Type B pancreatic cell (in vitro differentiated cells): ENCODE data around the gene REXO4. TPM values are rescaled to one million over a fixed set of nuclear protein-coding genes. Genes with fewer than 3 reads are reported as not detected.

ENCODE experiments used
- DNase-seq: peaks from one replicate; pipeline ENCODE4 v3.0.0; 2021; ENCODE audit warnings: mixed read lengths; ENCODE audit not compliant: unreplicated experiment; ENCODE audit errors: extremely low spot score
- H3K27ac Mint-ChIP-seq: 2 replicates; pipeline ENCODE4 v1.8.0; 2021; ENCODE audit warnings: mild to moderate bottlenecking, mixed read lengths
- H3K27me3 Mint-ChIP-seq: 2 replicates; pipeline ENCODE4 v1.8.0; 2021; ENCODE audit warnings: mixed read lengths
- H3K36me3 Mint-ChIP-seq: 2 replicates; pipeline ENCODE4 v1.8.0; 2021; ENCODE audit warnings: mixed read lengths
- H3K4me1 Mint-ChIP-seq: one replicate; pipeline ENCODE4 v1.8.0; 2021; ENCODE audit warnings: mixed read lengths; ENCODE audit not compliant: unreplicated experiment
- H3K4me3 Mint-ChIP-seq: 2 replicates; pipeline ENCODE4 v1.8.0; 2021; ENCODE audit warnings: mild to moderate bottlenecking, mixed read lengths
- H3K9me3 Mint-ChIP-seq: 2 replicates; pipeline ENCODE4 v1.8.0; 2021; ENCODE audit warnings: mixed read lengths
- CTCF ChIP-seq: fragments of 200-600 bp; sonication (generic); conservative IDR thresholded peaks from 2 replicates; pipeline ENCODE4 v1.5.0; 2021; ENCODE audit warnings: antibody characterized with exemption, mild to moderate bottlenecking
- total RNA-seq: library from RNA; stranded (reverse); gene quantifications from 2 replicates; pipeline ENCODE4 v1.2.1, GENCODE V29; 2021; ENCODE audit warnings: low replicate concordance

Gene REXO4
- total RNA-seq, 1 donor from 2014 or later = 26.5 TPM

GRCh38 chr9:133429214-133429613, 11.4 kb upstream of the REXO4 start:
- Mint-ChIP-seq H3K9me3 (no peaks in the 10 kb centered on the region), H3K36me3 (no peaks in the 10 kb centered on the region), H3K27ac (no peak overlapping the region), H3K27me3 (peaks cover 17% of the 10 kb centered on the region), H3K4me1 (no peaks in the 10 kb centered on the region), H3K4me3 (peak overlapping the region; percentile 68)
- no peak for DNase-seq
- no peak for TF ChIP-seq CTCF

DNA sequence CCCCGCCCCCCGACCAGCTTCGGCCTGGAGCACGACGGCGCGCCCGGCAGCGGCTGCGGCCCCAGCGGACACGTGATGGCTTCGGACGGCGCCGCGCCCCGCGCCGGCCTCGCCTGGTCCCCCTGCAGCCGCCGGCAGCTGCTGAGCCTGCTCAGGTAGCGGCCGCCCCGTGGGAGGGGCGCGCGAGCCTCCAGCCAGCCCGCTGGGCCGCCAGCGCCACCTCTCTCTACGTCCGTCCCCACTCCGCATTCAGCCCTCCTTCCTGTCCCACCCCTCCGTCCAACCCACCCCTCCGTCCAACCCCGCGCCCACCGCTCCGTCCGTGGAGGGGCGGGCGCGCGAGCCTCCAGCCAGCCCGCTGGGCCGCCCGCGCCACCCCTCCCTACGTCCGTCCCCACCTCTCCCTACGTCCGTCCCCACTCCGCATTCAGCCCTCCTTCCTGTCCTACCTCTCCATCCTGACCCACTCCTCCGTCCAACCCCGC, 10.8 kb upstream of the REXO4 start:
- TF ChIP-seq CTCF = no peak
- H3K27ac Mint-ChIP-seq = no peak overlapping the region
- no peak for DNase-seq

DNA sequence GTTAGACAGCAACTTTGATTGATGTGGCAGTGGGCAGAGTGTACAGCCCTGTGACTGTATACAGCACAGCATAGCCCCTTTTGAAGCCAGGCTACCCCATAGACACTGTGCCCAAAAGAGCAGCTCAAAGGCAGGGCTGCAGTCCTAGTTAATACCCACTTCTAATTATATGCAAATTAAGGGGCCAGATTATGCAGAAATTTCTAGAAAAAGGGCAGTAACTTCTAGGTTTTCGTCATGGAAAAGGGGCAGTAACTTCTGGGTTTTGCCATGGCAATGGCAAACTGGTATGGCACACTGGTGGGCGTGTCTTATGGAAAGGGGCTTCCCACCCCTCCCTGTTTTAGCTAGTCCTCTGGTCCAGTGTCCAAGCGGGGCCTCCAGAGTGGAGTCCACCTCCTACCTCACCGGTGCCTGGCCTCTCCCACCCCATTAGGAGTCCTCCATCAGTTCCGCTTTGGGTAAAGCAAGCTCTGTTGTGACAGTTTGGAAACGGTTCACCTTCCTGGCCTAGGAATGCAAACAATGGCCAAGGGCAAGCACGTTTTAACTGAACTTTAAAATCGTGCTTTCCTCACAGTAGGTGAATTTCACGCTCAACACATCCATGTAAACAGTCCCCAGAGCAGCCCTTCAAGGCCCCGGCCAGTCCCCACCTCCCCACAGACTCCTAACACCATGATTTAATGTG, 10.0 kb upstream of the REXO4 start:
- Mint-ChIP-seq H3K4me3 (peak overlapping the region; percentile 77), H3K9me3 (no peaks in the 10 kb centered on the region), H3K27me3 (peaks cover 17% of the 10 kb centered on the region), H3K27ac (no peak overlapping the region), H3K4me1 (no peaks in the 10 kb centered on the region), H3K36me3 (no peaks in the 10 kb centered on the region)
- no peak for DNase-seq
- TF ChIP-seq CTCF = no peak

More for the DNA sequence above, 10.8 kb upstream of the REXO4 start:
- Mint-ChIP-seq H3K27me3 (peaks cover 17% of the 10 kb centered on the region), H3K4me1 (no peaks in the 10 kb centered on the region), H3K36me3 (no peaks in the 10 kb centered on the region), H3K4me3 (no peak overlapping the region), H3K9me3 (no peaks in the 10 kb centered on the region)

GRCh38 chr9:133426011-133426410, 8.2 kb upstream of the REXO4 start:
- TF ChIP-seq CTCF = no peak
- H3K27ac Mint-ChIP-seq = no peak overlapping the region
- DNase-seq = no peak
- no peak overlapping the region for H3K4me3 Mint-ChIP-seq
- peaks cover 6% of the 10 kb centered on the region for H3K4me1 Mint-ChIP-seq
- no peaks in the 10 kb centered on the region for H3K9me3 Mint-ChIP-seq
- H3K27me3 Mint-ChIP-seq = peaks cover 17% of the 10 kb centered on the region
- no peaks in the 10 kb centered on the region for H3K36me3 Mint-ChIP-seq

DNA sequence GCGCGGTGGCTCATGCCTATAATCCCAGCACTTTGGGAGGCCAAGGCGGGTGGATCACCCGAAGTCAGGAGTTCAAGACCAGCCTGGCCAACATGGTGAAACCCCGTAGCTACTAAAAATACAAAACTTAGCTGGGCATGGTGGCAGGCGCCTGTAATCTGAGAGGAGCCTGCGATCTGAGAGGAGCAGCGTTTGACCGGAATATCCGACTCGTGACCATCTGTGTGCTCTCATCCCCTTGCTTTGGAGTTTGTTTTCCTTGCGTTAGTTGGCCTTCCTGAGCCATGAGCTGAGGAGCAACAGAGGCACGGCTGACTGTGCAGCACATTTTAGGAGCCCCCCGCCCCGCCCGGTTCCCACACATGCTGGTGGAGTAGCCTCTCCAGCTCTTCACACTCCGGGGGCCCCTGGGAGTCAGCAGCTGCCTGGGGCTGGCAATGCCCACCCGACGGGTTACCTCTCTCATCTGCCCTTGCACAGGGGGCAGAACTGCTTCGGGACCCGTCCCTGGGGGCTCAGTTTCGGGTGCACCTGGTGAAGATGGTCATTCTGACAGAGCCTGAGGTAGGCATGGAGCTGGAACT, 7.3 kb upstream of the REXO4 start:
- no peaks in the 10 kb centered on the region for H3K9me3 Mint-ChIP-seq
- H3K36me3 Mint-ChIP-seq = no peaks in the 10 kb centered on the region
- H3K27ac Mint-ChIP-seq = no peak overlapping the region
- no peak for TF ChIP-seq CTCF
- peaks cover 14% of the 10 kb centered on the region for H3K27me3 Mint-ChIP-seq
- no peak for DNase-seq
- H3K4me3 Mint-ChIP-seq = no peak overlapping the region
- peaks cover 6% of the 10 kb centered on the region for H3K4me1 Mint-ChIP-seq
